HFF-Myc (cell line): ENCODE results near the gene ZNF98.

Experiments used
- DNase-seq: peaks from one replicate; pipeline ENCODE4 v3.0.0-alpha.2; 2011; ENCODE audit warnings: low read depth; ENCODE audit errors: extremely low read depth
- H3K4me3 ChIP-seq: replicated peaks from 2 replicates; pipeline ENCODE4 v1.5.1; 2011; ENCODE audit warnings: low read depth, mild to moderate bottlenecking, control low read depth, low read length
- TF ChIP-seq, protein P1 (sequence below): IDR thresholded peaks from 2 replicates; pipeline ENCODE4 v1.5.1; 2012; ENCODE audit warnings: mild to moderate bottlenecking, low read depth, low read length, control low read depth; ENCODE audit errors: missing control alignments

ZNF98 gene

DNA sequence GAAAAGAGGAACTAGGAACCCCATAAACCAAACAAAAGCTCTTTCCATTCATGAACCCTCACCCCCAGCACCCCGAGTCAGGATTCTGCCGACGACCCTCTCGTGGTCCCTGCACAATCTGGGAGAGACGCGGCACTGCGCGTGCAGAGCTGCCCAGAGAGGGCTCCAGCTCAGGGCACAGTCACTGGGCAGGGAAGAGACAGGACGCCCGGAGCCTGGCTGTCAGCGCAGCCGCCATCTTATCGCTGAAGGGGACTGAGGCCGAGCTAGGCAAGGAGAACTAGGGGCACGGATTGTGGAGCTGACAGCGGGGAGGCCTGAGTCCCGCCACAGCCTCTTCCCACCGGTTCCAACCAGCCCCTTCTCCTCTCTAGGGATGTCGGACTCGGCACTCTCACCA lies 349 bp downstream of the ZNF98 start:
- H3K4me3 ChIP-seq = no peak overlapping the region
- DNase-seq = no peak
- TF ChIP-seq, protein P1, sequence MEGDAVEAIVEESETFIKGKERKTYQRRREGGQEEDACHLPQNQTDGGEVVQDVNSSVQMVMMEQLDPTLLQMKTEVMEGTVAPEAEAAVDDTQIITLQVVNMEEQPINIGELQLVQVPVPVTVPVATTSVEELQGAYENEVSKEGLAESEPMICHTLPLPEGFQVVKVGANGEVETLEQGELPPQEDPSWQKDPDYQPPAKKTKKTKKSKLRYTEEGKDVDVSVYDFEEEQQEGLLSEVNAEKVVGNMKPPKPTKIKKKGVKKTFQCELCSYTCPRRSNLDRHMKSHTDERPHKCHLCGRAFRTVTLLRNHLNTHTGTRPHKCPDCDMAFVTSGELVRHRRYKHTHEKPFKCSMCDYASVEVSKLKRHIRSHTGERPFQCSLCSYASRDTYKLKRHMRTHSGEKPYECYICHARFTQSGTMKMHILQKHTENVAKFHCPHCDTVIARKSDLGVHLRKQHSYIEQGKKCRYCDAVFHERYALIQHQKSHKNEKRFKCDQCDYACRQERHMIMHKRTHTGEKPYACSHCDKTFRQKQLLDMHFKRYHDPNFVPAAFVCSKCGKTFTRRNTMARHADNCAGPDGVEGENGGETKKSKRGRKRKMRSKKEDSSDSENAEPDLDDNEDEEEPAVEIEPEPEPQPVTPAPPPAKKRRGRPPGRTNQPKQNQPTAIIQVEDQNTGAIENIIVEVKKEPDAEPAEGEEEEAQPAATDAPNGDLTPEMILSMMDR = no peak

DNA sequence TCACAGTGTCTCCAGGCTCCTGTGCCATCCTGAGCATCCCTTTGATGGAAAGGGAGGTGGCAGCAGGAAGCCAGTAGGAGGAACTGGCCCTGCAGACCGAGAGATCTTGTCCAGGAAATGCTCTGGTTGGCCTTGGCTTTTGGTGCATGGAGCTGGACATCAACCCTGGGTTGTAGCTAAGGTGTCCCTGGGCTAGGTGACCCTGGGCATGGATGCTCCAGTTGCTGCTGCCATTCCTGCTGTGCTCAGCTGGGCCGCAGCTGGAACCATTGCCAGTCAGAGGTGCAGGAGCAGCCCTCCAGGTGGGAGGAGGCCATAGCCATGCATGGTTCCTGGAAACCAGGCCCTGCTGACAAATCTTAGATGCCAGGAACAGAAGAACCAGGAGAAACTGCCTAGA lies 67.5 kb downstream of the ZNF98 start:
- DNase-seq = no peak
- TF ChIP-seq, protein P1 = no peak
- H3K4me3 ChIP-seq = no peak overlapping the region
